Measurements from ENCODE around the gene SIRPD.

SIRPD gene

GRCh38 chr20:1555952-1556351, 1.6 kb downstream of the SIRPD start:
- H3K4me3 ChIP-seq (ENCODE audit: low read length): no peak overlapping the region
- DNase-seq (ENCODE audit: low read depth, low spot score): peak; percentile 22

DNA sequence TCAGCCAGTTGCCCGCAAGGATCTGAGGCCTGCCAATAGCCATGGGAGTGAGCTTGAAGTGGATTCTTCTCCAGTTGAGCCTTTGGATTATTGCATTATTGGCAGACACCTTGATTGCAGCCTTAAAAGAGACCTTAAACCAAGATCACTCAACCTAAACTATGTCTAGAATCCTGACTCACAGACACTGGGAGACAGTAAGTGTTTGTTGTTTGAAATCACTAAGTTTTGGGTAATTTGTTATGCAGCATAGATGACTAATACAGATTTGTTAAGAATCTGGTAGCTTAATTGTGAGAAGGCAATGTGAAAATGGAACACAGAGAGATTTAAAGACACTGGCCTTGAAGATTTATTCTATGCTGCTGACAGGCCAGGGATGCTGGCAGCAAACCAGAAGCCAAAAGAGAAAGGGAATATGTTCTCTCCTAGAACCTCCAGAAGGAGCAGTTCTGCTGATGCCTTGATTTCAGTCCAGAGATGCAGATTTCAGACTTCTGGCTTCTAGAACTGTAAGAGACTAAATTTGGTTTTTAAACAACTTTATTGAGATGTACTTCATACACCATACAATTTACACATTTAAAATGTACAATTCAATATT, 17.6 kb downstream of the SIRPD start:
- DNase-seq (ENCODE audit: low read depth, low spot score): no peak

GRCh38 chr20:1538655-1539054, 18.9 kb downstream of the SIRPD start:
- no peak for DNase-seq (ENCODE audit: low read depth, low spot score)
- no peak overlapping the region for H3K4me3 ChIP-seq (ENCODE audit: low read length)

More for the DNA sequence above, 17.6 kb downstream of the SIRPD start:
- H3K4me3 ChIP-seq (ENCODE audit: low read length): no peak overlapping the region

- H3K4me3 ChIP-seq (ENCODE audit: low read length): no peak overlapping the region
- no peak for DNase-seq (ENCODE audit: low read depth, low spot score)
These were observed 19.8 kb downstream of the SIRPD start for GRCh38 chr20:1537731-1538058.

GRCh38 chr20:1536893-1537730, 20.4 kb downstream of the SIRPD start:
- H3K4me3 ChIP-seq (ENCODE audit: low read length): no peak overlapping the region
- no peak for DNase-seq (ENCODE audit: low read depth, low spot score)

DNA sequence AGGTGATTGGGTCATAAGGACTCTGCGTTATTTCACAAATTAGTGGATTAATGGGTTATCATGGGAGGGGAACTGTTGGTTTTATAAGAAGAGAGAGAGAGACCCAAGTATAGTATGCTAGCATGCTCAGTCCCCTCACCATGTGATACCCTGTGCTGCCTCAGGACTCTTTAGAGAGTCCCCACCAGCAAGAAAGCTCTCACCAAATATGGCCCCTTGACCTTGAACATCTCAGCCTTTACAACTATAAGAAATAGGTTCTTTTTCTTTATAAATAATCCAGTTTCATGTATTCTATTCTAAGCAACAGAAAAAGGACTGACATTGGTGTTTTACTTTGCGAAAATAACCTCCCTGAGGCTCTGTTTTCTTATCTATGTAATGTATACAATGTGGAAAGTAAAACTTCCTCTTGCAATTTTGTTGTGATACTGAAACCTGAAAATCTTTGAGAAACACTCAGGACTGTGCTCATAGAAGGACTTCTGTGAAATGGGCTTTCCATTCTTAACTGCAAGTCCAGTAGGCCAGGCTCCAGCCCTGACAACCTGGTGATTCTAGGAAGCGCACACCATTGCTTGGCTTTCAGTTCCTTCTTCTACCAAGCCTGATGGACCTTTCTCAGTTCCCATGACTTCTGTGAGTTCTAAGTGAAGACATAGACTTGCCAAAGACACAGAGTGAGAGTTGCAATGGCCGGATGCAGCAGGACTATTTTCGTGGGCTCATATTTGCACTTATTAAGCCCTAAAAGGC, 21.9 kb downstream of the SIRPD start:
- H3K4me3 ChIP-seq (ENCODE audit: low read length): no peak overlapping the region
- no peak for DNase-seq (ENCODE audit: low read depth, low spot score)

- no peak overlapping the region for H3K4me3 ChIP-seq (ENCODE audit: low read length)
- no peak for DNase-seq (ENCODE audit: low read depth, low spot score)
These were observed 23.0 kb downstream of the SIRPD start for GRCh38 chr20:1534526-1534925.

DNA sequence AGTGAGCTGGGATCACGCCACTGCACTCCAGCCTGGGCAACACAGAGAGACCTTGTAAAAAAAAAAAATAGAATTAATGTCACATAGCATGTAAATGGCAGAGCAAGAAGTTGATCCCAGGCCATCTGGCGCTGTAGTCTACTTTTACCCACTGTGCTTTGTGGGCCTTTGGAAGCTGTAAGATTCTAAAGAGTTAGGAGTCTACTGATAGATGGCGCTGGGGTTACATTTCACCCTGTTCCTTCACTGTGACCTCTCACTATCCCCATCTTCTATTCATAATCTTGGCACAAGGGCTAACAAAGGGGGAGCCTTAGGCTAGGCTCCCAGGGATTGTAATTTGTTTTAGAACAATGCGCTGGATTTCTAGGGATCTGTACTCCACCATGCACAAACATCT, 24.4 kb downstream of the SIRPD start:
- peak; percentile 31 for DNase-seq (ENCODE audit: low read depth, low spot score)
- no peak overlapping the region for H3K4me3 ChIP-seq (ENCODE audit: low read length)

DNA sequence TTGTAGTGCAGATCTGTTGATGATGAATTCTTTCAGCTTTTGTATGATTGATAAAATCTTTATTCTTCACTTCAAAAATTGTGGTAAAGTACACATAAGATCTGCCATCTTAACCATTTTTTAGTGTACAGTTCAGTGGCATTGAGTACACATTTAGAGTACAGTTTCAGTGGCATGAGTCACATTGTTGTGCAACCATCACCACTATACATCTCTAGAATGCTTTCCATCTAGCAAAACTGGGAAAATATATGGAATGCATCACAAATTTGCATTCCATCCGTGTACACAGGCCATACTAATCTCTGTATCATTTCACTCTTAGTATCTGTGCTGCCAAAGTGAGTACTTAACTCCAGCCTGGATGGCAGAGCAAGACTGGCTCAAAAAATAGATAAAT, 28.7 kb downstream of the SIRPD start:
- no peak for DNase-seq (ENCODE audit: low read depth, low spot score)

DNA sequence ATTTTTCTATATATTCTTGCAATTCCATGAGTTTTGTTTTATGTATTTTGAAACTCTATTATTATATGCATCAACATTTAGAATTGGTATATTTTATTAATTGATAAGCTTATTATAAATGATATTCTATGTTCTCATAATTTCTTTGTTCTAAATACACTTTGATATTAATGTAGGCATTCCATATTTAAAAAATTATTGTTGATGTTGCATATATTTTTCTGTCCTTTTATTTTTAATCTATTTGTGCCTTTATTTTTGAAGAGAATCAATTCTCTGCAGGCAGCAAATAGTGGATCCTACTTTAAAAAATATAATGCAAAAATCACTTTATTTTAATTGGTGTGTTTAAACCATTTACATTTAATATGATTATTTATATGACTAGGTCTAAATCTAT, 29.6 kb downstream of the SIRPD start:
- H3K4me3 ChIP-seq (ENCODE audit: low read length): no peak overlapping the region
- DNase-seq (ENCODE audit: low read depth, low spot score): no peak

More for the DNA sequence above, 28.7 kb downstream of the SIRPD start:
- no peak overlapping the region for H3K4me3 ChIP-seq (ENCODE audit: low read length)

DNA sequence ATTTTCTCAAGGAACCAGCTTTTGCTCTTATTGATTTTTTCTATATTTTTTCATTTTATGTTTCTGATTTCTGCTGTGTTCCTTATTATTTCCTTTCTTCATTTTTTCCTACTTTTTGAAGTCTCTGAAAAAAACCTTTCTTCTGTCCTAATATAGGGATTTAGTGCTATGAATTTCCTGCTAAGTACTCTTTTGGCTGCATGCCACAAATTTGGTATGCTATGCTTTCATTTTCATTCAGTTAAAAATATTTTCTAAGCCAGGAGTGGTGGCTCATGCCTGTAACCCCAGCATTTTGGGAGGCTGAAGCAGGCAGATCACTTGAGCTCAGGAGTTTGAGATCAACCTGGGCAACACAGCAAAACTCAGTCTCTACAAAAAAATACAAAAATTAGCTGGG, 30.6 kb downstream of the SIRPD start:
- no peak for DNase-seq (ENCODE audit: low read depth, low spot score)

GRCh38 chr20:1526310-1526709, 31.2 kb downstream of the SIRPD start:
- no peak overlapping the region for H3K4me3 ChIP-seq (ENCODE audit: low read length)
- DNase-seq (ENCODE audit: low read depth, low spot score): no peak

More for the DNA sequence above, 30.6 kb downstream of the SIRPD start:
- no peak overlapping the region for H3K4me3 ChIP-seq (ENCODE audit: low read length)

GRCh38 chr20:1524004-1524403, 33.5 kb downstream of the SIRPD start:
- H3K4me3 ChIP-seq (ENCODE audit: low read length): no peak overlapping the region
- DNase-seq (ENCODE audit: low read depth, low spot score): peak; percentile 81

GRCh38 chr20:1517010-1517409, 40.5 kb downstream of the SIRPD start:
- no peak for DNase-seq (ENCODE audit: low read depth, low spot score)
- H3K4me3 ChIP-seq (ENCODE audit: low read length): no peak overlapping the region

DNA sequence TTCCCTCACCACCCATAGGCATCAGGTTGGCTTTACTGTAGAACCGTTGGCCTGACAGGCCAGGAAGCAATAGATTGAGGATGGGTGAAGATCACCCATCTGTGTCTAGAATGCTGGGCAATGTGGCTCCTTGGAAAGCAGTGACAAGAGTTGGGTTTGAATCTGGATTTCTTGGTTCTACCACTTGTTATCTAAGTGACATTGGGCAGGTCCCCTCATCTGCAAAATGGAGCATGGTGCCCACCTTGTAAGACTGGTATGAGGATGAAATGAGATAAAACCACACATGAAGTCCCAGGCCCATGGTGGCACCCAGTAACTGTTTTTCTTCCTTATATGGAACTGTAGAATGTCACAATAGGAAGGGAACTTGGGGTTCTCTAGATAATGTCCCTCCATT, 43.7 kb downstream of the SIRPD start:
- H3K4me3 ChIP-seq (ENCODE audit: low read length): no peak overlapping the region
- DNase-seq (ENCODE audit: low read depth, low spot score): no peak

DNA sequence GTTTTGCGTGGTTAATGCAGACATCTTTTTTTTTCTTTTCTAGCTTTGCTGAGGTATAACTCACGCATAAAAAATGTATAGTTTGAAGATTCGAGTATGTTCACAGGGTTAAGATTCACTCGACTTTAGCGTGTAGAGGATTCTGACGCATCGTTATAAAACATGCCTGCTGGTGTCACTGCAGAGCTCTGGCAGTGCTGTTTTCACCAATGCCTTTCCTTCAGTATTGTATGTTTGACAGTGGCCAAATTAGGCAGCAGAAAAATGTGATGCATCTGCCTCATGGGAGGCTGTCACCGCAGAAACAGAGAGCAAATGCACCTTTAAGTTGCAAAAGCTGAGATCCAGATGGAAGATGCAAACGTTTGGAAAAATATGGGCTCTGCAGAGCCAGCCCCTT, 48.3 kb downstream of the SIRPD start:
- no peak overlapping the region for H3K4me3 ChIP-seq (ENCODE audit: low read length)
- peak; percentile 19 for DNase-seq (ENCODE audit: low read depth, low spot score)

GRCh38 chr20:1508574-1508973, 48.9 kb downstream of the SIRPD start:
- no peak overlapping the region for H3K4me3 ChIP-seq (ENCODE audit: low read length)
- DNase-seq (ENCODE audit: low read depth, low spot score): no peak

DNA sequence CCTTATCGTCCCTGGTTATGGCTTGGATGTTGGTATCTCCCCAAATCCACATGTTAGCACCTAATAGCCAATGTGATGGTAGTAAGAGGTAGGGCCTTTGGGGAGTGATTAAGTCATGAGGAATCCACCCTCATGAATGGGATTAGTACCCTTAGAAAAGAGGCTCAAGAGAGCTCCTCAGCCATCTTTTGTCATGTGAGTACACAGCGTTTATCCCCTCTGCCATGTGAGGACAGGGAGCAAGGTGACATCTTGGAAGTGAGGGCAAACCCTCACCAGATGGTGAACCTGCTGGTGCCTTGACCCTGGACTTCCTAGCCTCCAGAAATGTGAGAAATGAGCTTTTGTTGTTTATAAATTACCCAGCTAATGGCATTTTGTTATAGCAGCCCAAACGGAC, 50.2 kb downstream of the SIRPD start:
- DNase-seq (ENCODE audit: low read depth, low spot score): no peak
- no peak overlapping the region for H3K4me3 ChIP-seq (ENCODE audit: low read length)

DNA sequence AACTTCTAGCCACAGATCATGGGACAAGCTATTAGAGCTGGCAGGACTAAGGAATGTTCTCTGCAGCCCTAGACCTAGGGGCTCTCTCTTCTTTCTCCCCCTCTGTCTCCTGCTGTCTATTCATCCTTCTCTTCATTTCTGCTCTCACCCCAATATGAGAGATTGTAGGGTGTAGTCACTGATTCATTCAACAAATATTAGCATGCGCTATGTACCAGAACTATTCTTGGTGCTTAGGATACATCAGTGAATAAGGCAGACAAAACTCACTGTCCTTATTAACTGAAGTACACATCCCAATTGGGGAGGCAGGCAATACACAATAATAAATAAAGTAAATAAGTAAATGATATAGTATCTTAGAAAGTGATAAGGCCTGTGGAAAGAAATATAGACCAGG, 51.6 kb downstream of the SIRPD start:
- no peak for DNase-seq (ENCODE audit: low read depth, low spot score)
- no peak overlapping the region for H3K4me3 ChIP-seq (ENCODE audit: low read length)

DNA sequence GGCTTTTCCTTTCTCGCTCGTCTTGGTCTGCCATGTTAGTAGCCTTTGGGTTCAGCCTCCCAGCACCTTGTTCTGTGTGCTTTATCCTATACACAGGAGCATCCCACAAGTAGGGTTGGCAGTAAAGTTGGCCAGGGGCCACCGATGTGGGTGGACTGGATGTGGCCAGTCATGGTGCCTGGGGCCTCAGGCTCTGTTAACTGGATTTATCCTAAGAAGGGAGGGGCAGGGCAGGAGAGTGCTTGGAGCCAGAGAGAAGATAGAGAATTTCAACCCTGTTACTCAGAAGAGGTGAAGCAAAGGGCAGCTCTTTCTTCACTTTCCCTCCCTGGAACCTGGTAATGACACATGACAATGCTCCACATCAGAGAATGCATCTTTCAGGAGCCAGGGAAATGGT, 52.1 kb downstream of the SIRPD start:
- no peak overlapping the region for H3K4me3 ChIP-seq (ENCODE audit: low read length)
- DNase-seq (ENCODE audit: low read depth, low spot score): no peak
